Psoas muscle (tissue), 8 donors: ENCODE results near the gene ABHD17A. TPM values are rescaled to one million over a fixed set of nuclear protein-coding genes. Genes with fewer than 3 reads are reported as not detected.

Experiments
- ATAC-seq, 4 donors: fragments of 200-7000 bp; cut with Tn5 transposase; one replicate each; pipeline ENCODE4 v1.9.1; 2020; ENCODE audit warnings: moderate library complexity in 3 of 4, mild to moderate bottlenecking in 2 of 4
- DNase-seq, 2 donors: peaks; one replicate each; pipeline ENCODE4 v3.0.0-alpha.2; 2020
- H3K27ac ChIP-seq: fragments of 200-600 bp; one replicate; pipeline ENCODE4 v1.8.0; 2022
- H3K27me3 ChIP-seq, 3 donors: fragments of 200-600 bp in 1 of 3; one replicate each; pipeline versions ENCODE4 v1.6.1 to v1.8.0; 2013 to 2022; ENCODE audit warnings: low read length in 2 of 3, mild to moderate bottlenecking in 2 of 3, moderate library complexity in 1 of 3; ENCODE audit not compliant: insufficient read depth in 3 of 3
- H3K36me3 ChIP-seq, 2 donors: fragments of 200-600 bp in 1 of 2; one replicate each; pipeline versions ENCODE4 v1.6.1 to v1.8.0; 2013 to 2022; ENCODE audit warnings: low read depth in 1 of 2, mild to moderate bottlenecking in 1 of 2, moderate library complexity in 1 of 2; ENCODE audit not compliant: insufficient read depth in 1 of 2
- H3K4me1 ChIP-seq: fragments of 200-600 bp; one replicate; pipeline ENCODE4 v1.8.0; 2022
- H3K4me3 ChIP-seq: fragments of 200-600 bp; one replicate; pipeline ENCODE4 v1.8.0; 2022; ENCODE audit warnings: mild to moderate bottlenecking
- H3K9me3 ChIP-seq: fragments of 200-600 bp; one replicate; pipeline ENCODE4 v1.8.0; 2022
- CTCF ChIP-seq: fragments of 200-600 bp; IDR thresholded peaks from one replicate; pipeline ENCODE4 v1.8.0; 2022; ENCODE audit warnings: antibody characterized with exemption
- WGBS, 3 donors: extraction: QIAGEN DNeasy Blood & Tissue Kit; methylation state at CpG; one replicate each; pipeline versions ENCODE4 v1.1.6 to v1.1.7; 2013; 5-methylcytosine and 5-hydroxymethylcytosine counted together
- intact Hi-C, 2 donors: fragments of 100-400 bp; cut with DNase I; formaldehyde crosslinking; loops; one replicate each; pipeline versions ENCODE4 v1.11.0 to v1.14.2; 2022
- polyA plus RNA-seq, 3 donors: library from polyadenylated mRNA; stranded (reverse); fragments of 200-250 nt; gene quantifications; one replicate each; pipeline ENCODE4 v1.2.3, GENCODE V29; 2013
- total RNA-seq, 4 donors: library from RNA; stranded (reverse); fragmentation: NEBNext Ultra II Directional in 2 of 4; extraction: Animal tissue kit (Norgen Biotek cat#: 25700) in 2 of 4; gene quantifications; one replicate each; pipeline versions ENCODE4 v1.2.1 to v1.2.4, GENCODE V29; 2021 to 2023
- donor health status: healthy with polysubstance abuse.
- donor health status: DM: no; HTN: no; CAD: no; lungs with moderate emphysema.
- donor health status: Bipolar disorder and iron deficiency.
- donor health status: healthy.
- donor health status: DM: yes; HTN: yes; CAD: no.
- donor health status: DM: no; HTN: no; CAD: no.
- donor health status: DM: no; HTN: no; CAD: no.
- donor health status: DM: yes; HTN: yes; CAD: no.

The ABHD17A gene
- total and polyA plus RNA-seq, 7 donors = 35.5 to 58.9 (median 44.8) TPM

- H3K4me1 ChIP-seq = peaks cover 54% of the 10 kb centered on the region
- DNase-seq (peak in 1 of 2 donors; percentile 13), ATAC-seq (no peak)
- H3K4me3 ChIP-seq = peak overlapping the region; percentile 88
- H3K9me3 ChIP-seq = no peaks in the 10 kb centered on the region
- H3K27me3 ChIP-seq = peaks cover 0 to 5% (median under 1%) of the 10 kb centered on the region in 3 donors
- no peak overlapping the region for H3K27ac ChIP-seq
- intact Hi-C loops = no loop called here
- 53 to 64% (median 61%) methylated on average over 29 of the region's 29 CpGs for WGBS, 3 donors
- no peak for TF ChIP-seq CTCF
- no peaks in the 10 kb centered on the region for H3K36me3 ChIP-seq
These were observed 38.6 kb downstream of the ABHD17A start for GRCh38 chr19:1846517-1847204.

GRCh38 chr19:1845642-1846041 lies 39.7 kb downstream of the ABHD17A start:
- H3K4me3 ChIP-seq = peak overlapping the region; percentile 88
- intact Hi-C loops = no loop called here
- no peak for DNase-seq

GRCh38 chr19:1845125-1845515 lies 40.2 kb downstream of the ABHD17A start:
- intact Hi-C loops = no loop called here
- ATAC-seq = no peak
- H3K4me1 ChIP-seq = peaks cover 61% of the 10 kb centered on the region
- no peaks in the 10 kb centered on the region for H3K27me3 ChIP-seq
- H3K27ac ChIP-seq = no peak overlapping the region
- no peak for TF ChIP-seq CTCF
- H3K9me3 ChIP-seq = no peaks in the 10 kb centered on the region
- H3K36me3 ChIP-seq = no peaks in the 10 kb centered on the region
- 78 to 91% (median 85%) methylated on average over 12 to 16 of the region's 16 CpGs for whole genome bisulfite sequencing, 3 donors
- no peak for DNase-seq
- H3K4me3 ChIP-seq = peak overlapping the region; percentile 88

More at GRCh38 chr19:1845642-1846041, 39.7 kb downstream of the ABHD17A start:
- WGBS, 3 donors = 59 to 73% (median 71%) methylated on average over 11 of the region's 11 CpGs
- H3K27ac ChIP-seq = no peak overlapping the region
- no peak for ATAC-seq
- TF ChIP-seq CTCF = no peak
- H3K36me3 ChIP-seq = no peaks in the 10 kb centered on the region
- H3K9me3 ChIP-seq = no peaks in the 10 kb centered on the region
- no peaks in the 10 kb centered on the region for H3K27me3 ChIP-seq
- peaks cover 61% of the 10 kb centered on the region for H3K4me1 ChIP-seq

GRCh38 chr19:1844513-1845124 lies 40.7 kb downstream of the ABHD17A start:
- Histone ChIP-seq H3K36me3 (no peaks in the 10 kb centered on the region), H3K27ac (no peak overlapping the region), H3K4me1 (peaks cover 61% of the 10 kb centered on the region), H3K9me3 (no peaks in the 10 kb centered on the region), H3K4me3 (peak overlapping the region; percentile 88), H3K27me3 (no peaks in the 10 kb centered on the region)
- ATAC-seq (no peak), DNase-seq (peak in 1 of 2 donors; percentile 5)
- WGBS, 3 donors = 60 to 64% (median 63%) methylated on average over 18 to 19 of the region's 19 CpGs
- intact Hi-C loops = no loop called here
- TF ChIP-seq CTCF = no peak
